GM19099 (cell line): Measurements from ENCODE around the gene SLC35F3.

ENCODE experiments used
- POLR2A ChIP-seq: IDR thresholded peaks from 3 replicates; pipeline ENCODE4 v1.6.1; 2011; ENCODE audit warnings: low read depth; ENCODE audit not compliant: insufficient read length; ENCODE audit errors: extremely low read depth

Gene SLC35F3

DNA sequence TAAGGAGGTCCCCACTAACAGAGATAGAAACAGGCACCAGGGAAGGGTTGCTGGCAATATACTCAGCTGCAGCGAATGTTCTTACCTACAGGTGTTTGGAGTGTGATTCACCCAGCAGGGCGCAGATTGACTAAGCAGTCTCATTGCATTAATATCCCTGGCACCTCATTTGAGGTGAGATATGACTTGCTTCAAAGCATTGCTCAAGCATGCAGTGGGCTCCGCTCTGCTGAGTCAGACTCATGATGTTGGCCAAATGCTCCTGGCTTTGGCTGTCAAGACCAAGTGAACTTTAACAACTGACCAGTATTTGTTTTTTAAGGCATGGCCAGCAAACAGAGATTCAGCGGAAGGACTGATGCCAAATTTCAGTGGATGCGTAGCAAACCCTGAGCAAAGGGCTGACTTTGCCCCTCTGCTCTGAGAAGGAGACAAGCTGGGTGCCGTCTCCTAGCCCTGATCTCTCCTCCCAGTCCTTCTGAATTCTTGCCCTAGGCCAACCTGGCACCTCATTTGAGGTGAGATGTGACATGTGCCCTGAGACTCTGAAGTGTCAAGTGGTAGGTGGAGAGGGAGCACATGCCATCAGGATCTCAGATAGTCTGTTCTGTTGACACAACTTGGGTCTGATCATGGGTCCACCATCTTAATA lies 281.7 kb downstream of the SLC35F3 start:
- no peak for TF ChIP-seq POLR2A

GRCh38 chr1:234188454-234188792 lies 283.9 kb downstream of the SLC35F3 start:
- no peak for TF ChIP-seq POLR2A

- no peak for TF ChIP-seq POLR2A
These were observed 293.4 kb downstream of the SLC35F3 start for GRCh38 chr1:234197839-234198238.

DNA sequence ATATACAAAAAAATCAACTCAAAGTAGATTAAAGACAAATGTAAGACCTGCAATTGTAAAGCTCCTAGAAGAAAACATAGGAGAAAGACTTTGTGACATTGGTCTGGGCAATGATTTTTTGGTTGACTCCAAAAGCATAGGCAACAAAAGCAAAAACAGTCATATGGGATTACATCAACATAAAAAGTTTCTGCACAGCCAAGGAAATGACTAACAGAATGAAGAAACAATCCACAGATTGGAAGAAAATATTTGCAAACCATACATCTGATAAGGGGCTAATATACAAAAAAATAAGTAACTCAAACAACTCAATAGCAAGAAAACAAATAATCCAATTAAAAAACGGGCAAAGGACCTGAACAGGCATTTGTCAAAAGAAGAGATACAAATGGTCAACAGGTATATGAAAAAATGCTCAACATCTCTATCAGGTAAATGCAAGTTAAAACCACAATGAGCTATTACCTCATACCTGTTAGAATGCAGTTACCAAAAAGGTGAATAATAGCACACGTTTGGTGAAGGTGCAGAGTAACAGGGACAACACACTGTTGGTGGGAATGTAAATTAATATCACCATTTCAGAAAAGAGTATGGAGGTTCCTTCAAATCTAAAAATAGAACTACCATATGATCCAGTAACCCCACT lies 295.1 kb downstream of the SLC35F3 start:
- no peak for TF ChIP-seq POLR2A

DNA sequence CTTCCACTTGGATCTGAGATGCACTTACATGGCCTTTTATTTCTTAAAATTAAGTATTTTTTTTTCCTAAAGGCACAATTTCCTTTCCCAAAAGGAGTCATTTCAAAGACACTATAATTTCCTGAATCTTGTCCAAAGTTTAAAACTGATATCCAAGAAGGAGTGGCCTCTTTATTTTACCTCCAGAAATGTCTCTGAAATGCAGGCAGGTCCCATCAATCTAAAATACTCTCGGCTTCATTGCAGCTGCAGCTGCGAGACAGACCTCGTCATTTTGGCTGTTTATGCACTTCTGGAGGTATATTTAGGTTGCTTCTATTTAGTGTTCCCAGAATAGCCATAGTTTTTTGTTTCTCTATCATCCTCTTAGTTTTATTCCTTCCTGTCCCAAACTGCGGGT lies 296.1 kb downstream of the SLC35F3 start:
- no peak for TF ChIP-seq POLR2A

DNA sequence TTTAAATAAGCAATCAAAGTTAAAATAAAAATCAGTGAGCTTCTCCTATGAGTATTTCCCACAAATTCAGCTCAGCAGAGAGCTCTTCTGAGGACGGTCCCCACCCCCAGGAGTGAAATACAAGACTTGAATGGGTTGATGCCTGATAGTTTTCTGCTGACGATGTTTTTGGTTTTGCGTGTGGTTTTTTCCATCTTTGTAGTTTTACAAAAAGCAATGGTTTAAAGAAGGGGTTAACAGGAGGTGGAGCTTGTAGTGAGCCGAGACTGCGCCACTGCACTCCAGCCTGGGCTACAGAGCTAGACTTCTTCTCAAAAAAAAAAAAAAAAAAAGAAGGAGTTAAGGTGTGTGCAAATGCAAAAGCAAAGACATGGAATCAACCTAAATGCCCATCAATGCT lies 297.1 kb downstream of the SLC35F3 start:
- no peak for TF ChIP-seq POLR2A

- TF ChIP-seq POLR2A = no peak
These were observed 301.5 kb downstream of the SLC35F3 start for GRCh38 chr1:234205966-234206365.

- no peak for TF ChIP-seq POLR2A
These were observed 302.3 kb downstream of the SLC35F3 start for GRCh38 chr1:234206651-234207284.

- TF ChIP-seq POLR2A = no peak
These were observed 303.9 kb downstream of the SLC35F3 start for GRCh38 chr1:234208351-234208750.

- no peak for TF ChIP-seq POLR2A
These were observed 304.3 kb downstream of the SLC35F3 start for GRCh38 chr1:234208791-234209190.

DNA sequence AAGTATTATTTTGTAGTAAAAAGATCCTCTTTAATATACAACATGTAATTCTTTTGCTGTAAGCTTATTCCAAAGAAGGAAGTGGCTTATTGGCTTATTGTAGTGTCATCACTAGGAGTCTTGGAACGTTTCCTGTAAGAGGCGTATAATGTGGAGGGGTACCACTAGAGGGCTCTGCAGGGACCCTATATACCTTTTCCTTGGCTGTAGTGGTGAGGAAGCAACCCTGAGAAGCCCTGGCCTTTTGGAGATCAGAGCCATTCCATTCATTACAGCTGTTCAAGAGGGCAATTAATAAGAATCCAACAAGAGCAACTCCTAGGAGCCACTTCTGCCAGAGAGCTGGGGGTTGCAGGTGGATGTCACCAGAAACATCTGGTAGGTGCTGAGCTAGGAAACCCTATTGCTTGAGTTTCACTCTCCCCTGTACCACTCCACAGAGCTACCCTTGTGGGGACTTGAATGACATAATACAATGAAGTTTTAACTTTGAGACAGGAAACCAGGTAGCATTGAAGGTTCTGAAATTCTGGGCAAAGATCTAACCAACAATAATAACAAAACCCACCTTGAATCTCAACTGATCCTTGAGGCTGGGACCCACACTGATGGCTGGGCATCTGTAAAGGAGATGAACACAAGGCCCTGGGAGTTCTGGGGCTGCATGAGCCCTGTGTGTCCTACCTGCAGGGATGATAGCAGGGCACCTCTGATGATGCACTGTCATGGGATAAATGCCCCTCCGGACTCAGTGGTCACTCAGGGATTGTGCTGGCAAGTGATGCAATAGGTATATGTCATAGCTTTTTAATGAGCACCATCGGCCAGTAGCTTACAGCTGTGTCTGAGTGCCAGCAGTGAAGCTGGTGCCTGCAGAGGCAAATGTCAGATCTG lies 308.5 kb downstream of the SLC35F3 start:
- TF ChIP-seq POLR2A = no peak

- no peak for TF ChIP-seq POLR2A
These were observed 309.2 kb downstream of the SLC35F3 start for GRCh38 chr1:234213658-234214128.

GRCh38 chr1:234214129-234214910 lies 309.8 kb downstream of the SLC35F3 start:
- TF ChIP-seq POLR2A = no peak

DNA sequence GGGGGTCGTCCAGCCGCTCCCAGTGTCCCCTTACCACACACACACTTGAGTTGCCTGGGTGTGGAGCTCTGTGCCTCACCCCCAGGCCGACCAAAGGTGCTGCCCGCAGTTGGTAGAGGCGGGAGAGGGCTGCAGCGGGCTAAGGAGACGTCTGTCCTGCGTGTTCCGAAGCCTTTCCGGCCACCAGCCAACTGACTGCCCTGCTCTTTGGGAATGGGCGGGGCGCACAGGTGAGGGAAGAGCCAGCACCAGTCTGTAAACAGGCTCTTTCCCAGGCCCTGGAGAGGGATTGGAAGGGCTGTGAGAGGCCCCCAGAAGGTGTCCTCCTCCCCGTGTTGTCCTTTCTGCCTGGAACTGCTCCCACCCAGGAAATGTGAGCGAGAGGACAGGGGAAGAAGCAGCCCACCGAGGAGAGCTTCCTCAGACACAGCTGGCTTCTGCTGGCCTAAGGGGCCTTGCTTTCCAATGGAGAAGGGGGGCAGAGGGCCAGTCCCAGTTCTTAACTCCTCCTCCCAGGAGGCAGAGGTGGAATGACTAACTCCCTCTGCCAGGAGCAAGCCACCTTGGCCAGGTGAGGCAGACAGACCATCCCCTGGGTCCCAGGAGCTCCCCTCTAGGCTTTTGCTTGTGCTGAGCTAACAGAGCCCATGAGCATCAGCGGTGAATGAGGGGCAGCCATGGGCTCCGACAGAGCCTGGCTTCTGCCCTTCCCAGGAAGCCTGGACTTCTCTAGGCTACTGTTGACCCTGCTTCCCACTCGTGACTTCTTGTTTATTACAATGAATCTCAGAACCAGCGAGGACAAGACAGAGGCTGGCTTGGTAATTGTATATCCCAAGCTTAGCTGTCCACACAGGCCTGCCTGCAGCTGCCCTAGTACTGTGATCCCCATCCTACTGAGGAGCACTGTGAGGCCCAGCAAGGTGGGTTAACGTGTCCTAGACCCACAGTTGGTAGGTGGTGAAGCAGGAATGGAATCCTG lies 310.7 kb downstream of the SLC35F3 start:
- no peak for TF ChIP-seq POLR2A

GRCh38 chr1:234216116-234216703 lies 311.7 kb downstream of the SLC35F3 start:
- no peak for TF ChIP-seq POLR2A
